HG03135 (cell line): Measurements from ENCODE around the gene LYL1.

Source experiments
- ATAC-seq: cut with Tn5 transposase; IDR thresholded peaks from one replicate; pipeline ENCODE4 v1.9.1; 2021; ENCODE audit warnings: mild to moderate bottlenecking, moderate library complexity; ENCODE audit not compliant: unreplicated experiment

Gene LYL1

DNA sequence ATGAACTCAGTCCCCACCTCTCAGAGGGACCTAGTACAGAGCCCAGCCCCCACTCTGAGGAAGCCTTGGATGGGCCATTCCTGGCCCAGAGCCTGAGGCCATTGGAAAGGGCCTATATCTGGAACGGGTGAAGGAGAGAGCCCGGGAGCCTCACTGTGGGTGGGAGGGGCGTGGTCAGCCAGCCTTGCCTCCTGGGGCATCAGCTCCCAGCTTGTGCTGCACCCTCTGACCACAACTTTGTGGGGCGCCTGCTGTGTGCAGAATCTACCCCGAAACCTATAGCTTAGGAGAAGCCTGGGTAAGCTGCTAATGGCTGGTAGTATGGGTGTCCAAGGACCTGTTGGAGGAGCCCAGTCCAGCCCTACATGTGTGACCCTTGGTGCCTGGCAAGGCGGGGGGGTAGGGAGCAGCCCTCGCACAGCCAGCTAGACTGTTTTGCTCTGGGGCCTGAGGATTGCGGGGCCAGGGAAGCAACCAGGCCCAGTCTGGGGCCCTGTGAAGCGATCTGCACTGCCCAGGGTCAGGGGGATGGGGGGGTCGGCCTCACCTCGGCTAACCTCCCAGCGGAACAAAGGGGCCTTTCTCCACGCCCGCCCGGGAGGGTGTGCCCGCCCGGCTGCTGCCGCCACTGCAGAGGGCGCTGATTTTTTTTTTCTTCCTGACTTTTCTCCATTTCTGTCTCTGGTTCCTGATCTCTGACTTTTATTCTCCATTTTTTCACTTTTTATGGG is 42.3 kb downstream of the LYL1 start:
- no peak for ATAC-seq

DNA sequence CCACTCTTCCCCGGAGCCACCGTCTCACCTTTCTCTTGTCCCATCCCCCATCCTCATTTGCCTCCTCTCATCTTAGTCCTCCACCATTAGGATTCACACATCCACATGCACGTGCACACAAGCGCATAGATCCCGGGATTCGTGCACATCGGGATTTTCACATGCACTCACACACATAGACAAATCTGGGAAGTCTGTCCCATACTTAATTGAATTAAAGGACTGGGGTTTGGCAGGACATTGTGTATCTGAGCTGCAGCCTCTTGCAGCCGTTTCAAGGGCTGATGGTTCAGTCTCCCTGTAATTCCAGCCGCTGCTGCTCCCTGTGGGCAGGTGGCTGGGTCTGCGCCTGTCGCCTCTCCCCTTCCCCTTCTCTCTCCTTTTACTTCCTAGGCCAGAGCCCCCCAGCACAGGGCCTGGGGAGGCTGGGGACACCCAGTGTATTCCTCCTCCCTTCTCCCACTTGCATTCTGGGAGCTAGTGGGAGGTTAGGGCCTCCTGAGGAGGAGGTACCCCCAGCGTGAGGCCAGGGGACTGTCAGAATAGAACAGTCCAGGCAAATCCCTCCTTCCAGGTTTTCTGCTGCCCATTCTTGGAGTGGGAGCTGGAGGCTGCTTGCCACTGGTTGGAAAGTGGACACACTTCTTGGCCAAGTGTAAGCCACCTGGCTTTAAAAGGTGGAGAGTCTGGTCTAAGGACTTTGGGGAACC is 43.6 kb downstream of the LYL1 start:
- ATAC-seq = no peak

DNA sequence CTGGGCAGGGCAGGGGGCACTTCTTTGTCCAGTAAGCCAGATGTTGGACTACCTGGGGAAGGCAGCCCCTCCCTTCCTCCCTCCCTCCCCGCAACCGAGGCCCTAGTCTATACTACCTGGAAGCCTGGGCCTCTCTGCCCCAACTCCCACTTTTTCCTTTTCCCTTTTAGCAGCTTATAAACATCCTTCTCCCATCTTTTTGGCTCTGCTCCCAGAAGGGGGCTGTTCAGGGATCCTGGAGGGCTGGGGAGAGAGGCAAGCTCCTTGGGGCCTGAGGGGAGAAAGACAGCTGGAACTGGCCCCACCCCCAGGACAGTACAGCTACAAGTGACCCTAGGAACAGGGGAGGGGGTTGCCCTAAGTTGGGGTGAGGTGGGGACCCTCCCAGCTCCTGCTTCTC is 44.9 kb downstream of the LYL1 start:
- ATAC-seq = no peak

DNA sequence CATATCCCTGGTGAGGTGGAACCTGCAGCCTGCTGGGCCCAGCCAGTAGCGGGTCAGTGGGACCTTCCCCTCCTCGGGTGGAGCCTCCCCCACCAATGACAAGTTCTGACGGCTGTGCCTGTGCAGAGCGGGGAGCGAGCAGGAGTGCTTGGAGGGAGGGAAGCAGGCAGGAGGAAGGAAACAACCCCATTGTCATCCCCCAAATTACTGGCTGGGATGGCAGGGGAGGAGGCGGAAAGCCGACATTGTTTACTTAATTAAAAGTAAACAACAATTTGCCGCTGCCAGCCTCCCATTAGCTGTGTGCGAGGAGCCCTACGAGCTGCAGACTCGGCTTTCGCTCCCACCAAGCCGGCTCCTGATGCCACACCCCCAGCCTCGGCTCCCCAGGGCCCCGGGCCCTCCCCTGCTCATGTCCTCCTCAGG is 45.5 kb downstream of the LYL1 start:
- no peak for ATAC-seq

DNA sequence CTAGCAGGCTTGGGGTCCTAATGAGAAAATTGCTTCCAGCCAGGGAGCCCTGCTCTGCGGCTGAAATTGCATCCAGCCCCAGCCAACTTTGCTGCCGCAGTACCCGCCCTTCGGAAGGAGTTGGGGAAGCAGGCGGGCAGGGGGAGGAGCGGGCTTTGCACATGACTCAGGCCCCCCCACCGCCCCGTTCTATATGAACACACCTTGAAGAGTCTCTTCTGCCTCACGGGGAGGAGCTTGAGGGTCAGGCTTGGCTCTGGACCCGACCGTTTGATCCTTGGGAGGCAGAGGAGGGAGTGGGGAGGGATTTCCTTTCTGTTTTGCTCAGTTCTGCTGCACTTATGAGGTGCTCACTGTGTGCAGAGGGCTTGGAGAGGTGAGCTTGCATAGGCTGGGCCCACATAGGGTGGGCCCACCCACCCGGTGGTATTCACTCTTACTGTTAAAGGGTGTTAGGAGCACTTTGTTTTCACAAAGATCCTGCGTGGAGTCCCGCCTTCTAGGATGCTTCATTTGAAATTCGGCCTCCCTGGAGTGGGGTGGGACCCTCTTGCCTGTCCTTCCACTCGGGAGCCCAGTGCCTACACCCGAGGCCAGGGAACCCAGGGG is 46.5 kb downstream of the LYL1 start:
- ATAC-seq = no peak

DNA sequence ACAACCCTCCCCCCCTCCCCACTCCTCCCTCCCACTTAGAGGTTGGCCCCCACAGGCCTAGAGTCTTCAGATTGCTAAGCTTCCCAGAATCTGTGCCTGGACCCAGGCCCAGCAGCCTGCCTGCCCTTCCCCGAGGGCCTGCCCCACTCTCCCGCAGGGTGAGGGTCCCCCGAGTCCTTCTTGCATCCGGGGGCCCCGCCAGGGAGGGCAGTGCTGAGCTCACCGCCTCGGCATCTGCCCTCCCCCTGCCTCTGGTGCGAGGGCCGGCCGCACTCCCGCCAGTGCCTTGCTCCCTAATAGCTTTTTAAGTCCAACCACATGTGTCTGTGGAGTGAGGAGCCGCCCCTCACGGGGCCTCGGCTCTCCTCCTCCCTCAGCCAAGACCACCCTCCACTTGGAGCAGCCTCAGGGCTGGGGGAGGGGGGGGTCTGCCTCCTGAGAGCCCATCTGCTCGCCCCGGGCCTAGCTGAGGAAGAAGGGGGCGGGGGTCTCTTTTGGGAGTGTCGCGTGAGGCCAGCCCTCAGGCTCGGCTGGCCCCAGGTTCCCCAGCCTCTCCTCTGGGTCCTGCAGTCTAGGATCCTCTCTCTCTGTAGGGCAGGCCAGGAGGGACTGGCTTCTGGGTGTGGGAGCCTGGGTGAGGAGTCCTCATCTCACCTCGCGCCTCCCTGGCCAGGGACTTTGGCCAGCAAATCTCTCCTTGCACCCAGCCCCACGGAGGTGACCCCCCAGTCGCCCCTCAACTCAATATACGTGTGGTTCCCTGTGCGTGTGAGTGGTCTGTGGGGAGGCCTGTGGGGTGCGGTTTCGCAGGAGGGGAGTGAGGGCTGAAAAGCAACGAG is 47.2 kb downstream of the LYL1 start:
- ATAC-seq = no peak

DNA sequence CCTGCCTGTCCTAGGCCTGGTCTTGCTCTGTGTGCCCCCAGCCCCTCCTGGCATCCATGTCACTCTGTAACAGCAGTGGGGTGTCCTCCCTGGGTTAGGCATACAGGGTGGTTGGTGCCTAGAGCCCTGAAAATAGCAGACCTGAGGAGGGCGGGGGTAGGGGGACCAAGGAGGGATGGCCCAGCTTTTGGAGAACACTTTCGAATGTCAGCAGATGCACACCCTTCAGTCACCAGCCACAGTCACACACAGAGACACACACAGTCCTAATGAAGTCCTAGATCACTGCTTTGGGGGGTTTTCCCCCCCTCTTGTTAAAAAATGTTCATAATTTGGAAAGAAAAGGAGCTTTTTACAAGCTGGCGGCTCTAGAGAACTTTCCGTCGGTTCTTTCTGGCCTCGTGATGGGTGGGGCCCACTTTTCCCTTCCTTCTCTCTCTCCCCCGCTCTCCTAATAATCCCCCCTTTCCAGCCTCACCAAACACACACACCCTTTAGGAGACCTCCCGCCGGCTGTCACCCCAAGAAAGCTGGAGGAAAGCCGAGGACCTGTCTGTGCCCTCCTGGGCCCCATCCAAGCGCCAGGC is 47.9 kb downstream of the LYL1 start:
- no peak for ATAC-seq

DNA sequence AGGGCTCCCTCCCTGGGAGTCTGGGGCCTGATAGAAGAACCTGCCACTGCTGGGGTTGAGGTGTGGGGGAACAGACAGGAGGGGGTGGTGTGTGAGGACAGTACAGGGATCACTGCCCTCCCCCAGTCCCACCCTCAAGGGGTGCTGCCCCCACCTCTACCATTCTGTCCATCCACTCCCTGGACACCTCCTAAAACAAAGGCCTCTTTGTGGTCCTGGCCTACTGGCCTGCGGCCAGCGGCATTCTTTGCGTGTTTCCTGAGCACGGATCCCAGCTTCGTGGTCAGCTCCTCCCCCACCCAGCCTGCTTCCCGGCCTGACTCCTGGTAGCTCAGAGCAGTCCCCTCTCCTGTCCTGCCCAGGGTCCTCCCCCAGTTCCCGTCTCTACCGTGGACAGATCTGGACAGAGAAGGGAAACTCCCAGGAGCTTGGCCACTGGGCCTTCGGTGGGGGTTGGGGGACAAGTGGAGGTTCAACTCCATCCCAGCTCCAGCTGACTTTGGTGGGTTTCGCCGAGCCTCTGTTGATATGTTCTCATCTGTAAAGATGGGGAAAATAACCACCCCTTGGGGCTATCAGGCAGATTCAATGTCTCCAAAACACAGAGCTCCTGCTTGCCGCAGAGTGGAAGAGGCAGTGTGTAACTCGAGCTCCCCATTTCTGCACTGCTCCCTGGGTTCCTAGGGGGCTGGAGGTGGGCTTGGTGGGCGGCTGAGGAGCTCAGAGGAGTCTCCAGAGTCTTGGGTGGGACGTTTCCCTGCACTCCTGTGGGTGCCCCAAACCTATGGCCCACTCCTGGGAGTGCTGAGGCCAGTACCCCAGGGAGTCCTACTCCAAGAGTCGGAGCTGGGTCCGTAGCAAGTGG is 48.7 kb downstream of the LYL1 start:
- ATAC-seq = no peak

DNA sequence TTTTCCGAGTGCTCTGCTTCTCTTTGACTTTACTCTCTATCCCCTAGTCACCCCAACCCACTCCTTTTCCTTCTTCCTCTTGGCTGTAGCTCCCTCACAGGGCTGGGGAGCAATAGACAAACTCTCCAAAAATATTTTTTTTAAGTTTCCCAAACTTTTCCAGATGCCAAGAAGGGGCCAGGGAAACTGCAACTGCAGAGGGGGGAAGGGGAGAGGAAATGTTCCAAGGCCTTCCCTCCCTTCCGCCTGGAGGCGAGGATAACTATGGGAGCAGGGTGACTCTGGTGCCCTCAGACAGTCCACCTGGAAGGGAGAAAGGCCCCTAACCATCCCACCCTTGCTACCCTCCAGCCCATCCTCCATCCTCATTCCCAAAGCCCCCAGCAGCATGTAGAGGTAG is 49.4 kb downstream of the LYL1 start:
- no peak for ATAC-seq

DNA sequence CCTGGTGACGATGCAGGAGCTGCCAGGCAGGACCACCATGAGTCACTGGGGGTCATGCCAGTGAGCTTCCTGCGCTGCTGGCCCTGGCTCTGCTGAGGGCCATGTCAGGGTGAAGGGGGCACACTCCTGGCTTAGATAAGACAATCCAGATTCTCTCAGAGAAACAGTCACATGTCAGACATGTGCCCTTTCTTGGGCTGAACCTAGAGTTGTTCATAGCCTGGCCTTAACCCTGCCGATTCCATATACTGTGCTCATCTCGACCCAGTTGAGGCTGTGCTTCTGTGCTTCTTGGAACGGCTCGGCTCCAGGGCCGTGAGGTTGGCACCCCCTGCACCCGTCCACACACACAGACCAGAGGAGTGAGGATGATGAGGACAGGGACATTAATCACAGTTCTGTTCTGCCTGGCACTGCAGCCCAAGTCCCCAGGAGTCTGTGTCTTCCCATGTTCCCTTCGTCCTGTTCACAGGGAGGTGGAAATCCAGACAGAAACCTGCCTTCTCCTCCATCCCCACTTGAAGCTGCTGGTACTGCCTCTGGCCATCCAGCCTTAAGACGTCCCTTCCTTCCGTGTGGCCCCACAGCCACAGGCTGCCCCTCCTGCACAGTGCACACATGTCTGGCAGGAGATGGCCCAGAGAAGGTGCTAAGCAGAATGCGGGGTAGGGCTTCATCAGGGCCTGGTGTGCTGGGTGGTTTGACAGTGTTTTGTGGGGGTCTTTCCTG is 50.0 kb downstream of the LYL1 start:
- no peak for ATAC-seq

DNA sequence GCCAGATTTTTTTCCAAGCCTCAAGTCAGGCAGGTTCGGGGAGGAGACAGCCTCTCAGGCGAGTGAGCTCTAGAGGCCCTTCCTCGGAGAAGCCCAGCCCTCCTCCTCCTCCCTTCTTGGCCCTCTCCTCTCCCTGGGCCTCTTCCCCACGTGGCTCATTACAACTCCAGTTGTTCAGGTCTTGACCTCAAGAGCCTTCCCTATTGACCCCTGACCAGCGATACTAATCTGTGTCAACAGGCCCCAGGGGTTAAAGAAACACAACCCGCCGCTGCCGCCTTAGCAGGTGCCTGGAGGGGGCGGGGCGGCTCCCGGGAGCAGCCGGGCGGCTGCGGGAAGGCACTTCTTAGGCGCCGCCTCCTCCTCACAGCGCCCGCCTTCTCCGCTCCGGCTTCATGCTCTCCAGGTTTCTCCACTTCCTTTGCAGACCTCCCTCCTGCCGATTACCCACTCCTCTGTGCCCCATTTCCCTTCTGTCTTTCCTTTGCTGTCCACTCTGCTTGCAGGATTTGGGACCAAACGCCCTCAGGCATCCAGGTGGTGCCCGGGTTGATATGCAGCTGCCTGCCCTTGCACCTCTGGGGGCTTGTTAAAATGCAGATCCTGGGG is 51.0 kb downstream of the LYL1 start:
- no peak for ATAC-seq

DNA sequence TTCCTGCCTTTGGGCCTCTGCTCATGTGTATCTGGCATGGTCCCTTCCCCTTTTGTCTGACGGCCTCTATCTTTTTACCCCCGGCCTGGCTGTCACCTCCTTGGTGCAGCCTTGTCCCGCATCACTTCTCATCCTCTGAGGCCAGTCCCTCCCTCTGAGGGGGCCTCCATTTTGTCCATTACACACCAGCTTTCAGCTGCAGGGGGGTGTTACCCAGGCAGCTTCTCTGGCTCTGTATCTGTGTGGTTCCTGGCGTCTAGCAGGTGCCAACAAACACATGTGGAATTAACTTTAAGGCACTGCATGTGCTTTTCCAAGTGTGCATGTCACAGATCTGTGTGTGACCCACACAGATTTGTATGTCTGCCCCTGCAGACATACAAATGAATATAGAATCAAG is 52.4 kb downstream of the LYL1 start:
- ATAC-seq = no peak
